Measurements from ENCODE around the gene ACTR1A. TPM values are rescaled to one million over a fixed set of nuclear protein-coding genes. Genes with fewer than 3 reads are reported as not detected.

ACTR1A gene
- total RNA-seq, 1 experiment from 2014 or later, result 66.2 TPM

Small RNA genes lying within 50 kb of the gene (small RNA-seq; reads per million reads assigned to genes)
- 3.6 reads per million, percentile 78 among the genes with 10 or more reads in this experiment for gene MIR146B

Other genes starting within 250 kb of the ACTR1A start
- gene NFKB2, start 107.0 kb downstream of the ACTR1A start, total RNA-seq (2014; rRNA removed; shearing (Covaris generic)), result 27.5 and 38.4 TPM in 2 replicates
- gene PSD, start 83.9 kb downstream of the ACTR1A start, total RNA-seq (2014; rRNA removed; shearing (Covaris generic)), result 0.18 and 0.47 TPM in 2 replicates
- 25.5 and 49.5 TPM in 2 replicates for gene FBXL15, start 81.9 kb downstream of the ACTR1A start, total RNA-seq (2014; rRNA removed; shearing (Covaris generic))
- gene CUEDC2, start 70.1 kb downstream of the ACTR1A start, total RNA-seq (2014; rRNA removed; shearing (Covaris generic)), result 37.0 and 38.6 TPM in 2 replicates
- 4.5 and 11.7 TPM in 2 replicates for gene C10orf95, start 51.2 kb downstream of the ACTR1A start, total RNA-seq (2014; rRNA removed; shearing (Covaris generic))
- gene SUFU, start 1.3 kb upstream of the ACTR1A start, total RNA-seq (2014; rRNA removed; shearing (Covaris generic)), result 1.8 and 2.0 TPM in 2 replicates
- gene TRIM8, start 141.8 kb upstream of the ACTR1A start, total RNA-seq (2014; rRNA removed; shearing (Covaris generic)), result 81.2 and 82.3 TPM in 2 replicates
- 4.5 and 6.0 TPM in 2 replicates for gene ARL3, start 211.7 kb upstream of the ACTR1A start, total RNA-seq (2014; rRNA removed; shearing (Covaris generic))
- 20.8 and 33.4 TPM in 2 replicates for gene SFXN2, start 211.9 kb upstream of the ACTR1A start, total RNA-seq (2014; rRNA removed; shearing (Covaris generic))
- 27.5 and 27.6 TPM in 2 replicates for gene WBP1L, start 241.2 kb upstream of the ACTR1A start, total RNA-seq (2014; rRNA removed; shearing (Covaris generic))